ENCODE data around the gene AURKB. TPM values are rescaled to one million over a fixed set of nuclear protein-coding genes. Genes with fewer than 3 reads are reported as not detected.
A peak's percentile ranks its signal among the peaks of the same experiment; 100 is the strongest.

AURKB gene
- total RNA-seq = 52.7 and 54.9 TPM in 2 replicates
- long read RNA-seq, transcript AURKB-214 (9 exons, 1,227 nt) = major isoform, 41 of 63 reads
- long read RNA-seq, partial matches to known transcripts = 2 of 63 reads
- long read RNA-seq, other reads (novel, unspliced or antisense) = 14 of 63 reads

GRCh38 chr17:8209907-8210760, at the start of gene AURKB:
Gene AURKB (minus strand): TSS chr17:8210575. CDS start chr17:8210224, 351 bp downstream.
- Mint-ChIP-seq H3K27me3 (peaks cover 2% of the 10 kb centered on the region), H3K9me3 (ENCODE audit: low read depth) (no peaks in the 10 kb centered on the region), H3K36me3 (ENCODE audit: insufficient read depth) (no peaks in the 10 kb centered on the region), H3K4me3 (ENCODE audit: low read depth) (peak within 1 kb of the TSS; percentile 96), H3K27ac (peak within 1 kb of the TSS; percentile 95), H3K4me1 (ENCODE audit: low read depth) (peaks cover 19% of the 10 kb centered on the region)
- TF ChIP-seq CTCF (IDR thresholded peaks at IDR 0.05; ENCODE audit: unreplicated experiment) = no peak
- peak; percentile 87 for DNase-seq (ENCODE audit: low spot score, unreplicated experiment)

GRCh38 chr17:8257801-8258200, 47.4 kb upstream of the AURKB start:
- H3K36me3 Mint-ChIP-seq (ENCODE audit: insufficient read depth) = peaks cover 22% of the 10 kb centered on the region
- no peaks in the 10 kb centered on the region for H3K4me1 Mint-ChIP-seq (ENCODE audit: low read depth)
- H3K9me3 Mint-ChIP-seq (ENCODE audit: low read depth) = no peaks in the 10 kb centered on the region
- no peak for DNase-seq (ENCODE audit: low spot score, unreplicated experiment)
- no peak overlapping the region for H3K27ac Mint-ChIP-seq
- no peaks in the 10 kb centered on the region for H3K27me3 Mint-ChIP-seq
- no peak for TF ChIP-seq CTCF (IDR thresholded peaks at IDR 0.05; ENCODE audit: unreplicated experiment)
- no peak overlapping the region for H3K4me3 Mint-ChIP-seq (ENCODE audit: low read depth)

GRCh38 chr17:8256691-8257090, 46.3 kb upstream of the AURKB start:
- TF ChIP-seq CTCF (IDR thresholded peaks at IDR 0.05; ENCODE audit: unreplicated experiment) = no peak
- Mint-ChIP-seq H3K9me3 (ENCODE audit: low read depth) (no peaks in the 10 kb centered on the region), H3K27me3 (no peaks in the 10 kb centered on the region), H3K4me1 (ENCODE audit: low read depth) (no peaks in the 10 kb centered on the region), H3K4me3 (ENCODE audit: low read depth) (no peak overlapping the region), H3K36me3 (ENCODE audit: insufficient read depth) (peaks cover 18% of the 10 kb centered on the region), H3K27ac (no peak overlapping the region)
- DNase-seq (ENCODE audit: low spot score, unreplicated experiment) = no peak

- H3K4me3 Mint-ChIP-seq (ENCODE audit: low read depth) = no peak overlapping the region
- H3K27me3 Mint-ChIP-seq = no peaks in the 10 kb centered on the region
- H3K9me3 Mint-ChIP-seq (ENCODE audit: low read depth) = no peaks in the 10 kb centered on the region
- no peak for TF ChIP-seq CTCF (IDR thresholded peaks at IDR 0.05; ENCODE audit: unreplicated experiment)
- no peak overlapping the region for H3K27ac Mint-ChIP-seq
- no peaks in the 10 kb centered on the region for H3K4me1 Mint-ChIP-seq (ENCODE audit: low read depth)
- DNase-seq (ENCODE audit: low spot score, unreplicated experiment) = no peak
- peaks cover 16% of the 10 kb centered on the region for H3K36me3 Mint-ChIP-seq (ENCODE audit: insufficient read depth)
Observed at GRCh38 chr17:8256291-8256690, 45.9 kb upstream of the AURKB start.

- Mint-ChIP-seq H3K9me3 (ENCODE audit: low read depth) (no peaks in the 10 kb centered on the region), H3K4me3 (ENCODE audit: low read depth) (no peak overlapping the region), H3K4me1 (ENCODE audit: low read depth) (no peaks in the 10 kb centered on the region), H3K27me3 (no peaks in the 10 kb centered on the region), H3K36me3 (ENCODE audit: insufficient read depth) (peaks cover 10% of the 10 kb centered on the region), H3K27ac (no peak overlapping the region)
- no peak for TF ChIP-seq CTCF (IDR thresholded peaks at IDR 0.05; ENCODE audit: unreplicated experiment)
- no peak for DNase-seq (ENCODE audit: low spot score, unreplicated experiment)
Observed at GRCh38 chr17:8255499-8255898, 45.1 kb upstream of the AURKB start.

All from progenitor cell of endocrine pancreas (in vitro differentiated cells).